ENCODE data around the gene SHANK1. TPM values are rescaled to one million over a fixed set of nuclear protein-coding genes. Genes with fewer than 3 reads are reported as not detected.

Gene SHANK1
- total RNA-seq, 1 donor from 2014 or later: 0.36 TPM

DNA sequence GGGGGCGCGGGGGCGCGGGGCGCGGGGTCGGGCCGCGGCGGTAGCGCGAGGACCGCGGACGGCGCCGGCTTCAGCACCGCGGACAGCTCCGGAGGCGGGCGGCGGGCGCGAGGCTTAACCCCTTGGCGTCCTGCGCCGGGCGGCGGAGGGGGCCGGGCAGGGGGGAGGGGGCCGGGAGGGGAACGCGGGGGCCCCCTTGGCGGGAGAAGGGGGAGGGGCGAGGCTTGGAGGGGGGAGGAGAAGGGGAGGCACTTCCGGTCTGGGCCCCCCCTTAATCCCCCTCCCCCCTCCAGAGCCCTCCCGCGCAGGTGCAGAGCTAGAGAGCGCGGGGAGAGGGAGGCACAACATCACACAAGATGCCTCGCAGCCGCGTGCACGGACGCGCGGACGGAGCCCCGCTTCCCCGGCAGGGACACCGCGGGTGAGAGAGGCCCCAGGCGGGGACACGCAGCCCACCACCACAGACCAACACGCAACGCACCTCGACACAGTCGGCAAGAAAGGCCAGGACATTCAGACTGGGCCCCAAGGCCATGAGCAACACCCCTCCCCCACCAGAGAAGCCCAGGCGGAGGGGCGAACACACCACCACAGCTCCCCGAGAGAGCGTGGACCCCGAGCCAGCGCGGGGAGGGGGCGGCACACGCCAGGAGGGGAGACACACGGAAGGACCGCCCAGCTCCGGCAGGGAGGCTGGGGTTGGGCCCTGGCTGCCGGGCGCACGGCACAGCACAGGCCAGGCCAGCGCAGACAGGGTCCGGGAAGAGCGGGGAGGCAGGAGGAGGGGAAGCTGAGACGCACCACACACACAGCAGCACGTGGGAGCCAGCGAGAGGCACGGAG is 24.1 kb downstream of the SHANK1 start:
- H3K27me3 Mint-ChIP-seq: peaks cover 89% of the 10 kb centered on the region
- no peak overlapping the region for H3K27ac Mint-ChIP-seq
- no peak overlapping the region for H3K4me3 Mint-ChIP-seq (ENCODE audit: low read depth)
- H3K36me3 Mint-ChIP-seq (ENCODE audit: insufficient read depth): no peaks in the 10 kb centered on the region
- no peaks in the 10 kb centered on the region for H3K9me3 Mint-ChIP-seq (ENCODE audit: low read depth)
- no peaks in the 10 kb centered on the region for H3K4me1 Mint-ChIP-seq (ENCODE audit: low read depth)
- DNase-seq (ENCODE audit: low spot score, unreplicated experiment): peak; percentile 66
- TF ChIP-seq, protein P1, sequence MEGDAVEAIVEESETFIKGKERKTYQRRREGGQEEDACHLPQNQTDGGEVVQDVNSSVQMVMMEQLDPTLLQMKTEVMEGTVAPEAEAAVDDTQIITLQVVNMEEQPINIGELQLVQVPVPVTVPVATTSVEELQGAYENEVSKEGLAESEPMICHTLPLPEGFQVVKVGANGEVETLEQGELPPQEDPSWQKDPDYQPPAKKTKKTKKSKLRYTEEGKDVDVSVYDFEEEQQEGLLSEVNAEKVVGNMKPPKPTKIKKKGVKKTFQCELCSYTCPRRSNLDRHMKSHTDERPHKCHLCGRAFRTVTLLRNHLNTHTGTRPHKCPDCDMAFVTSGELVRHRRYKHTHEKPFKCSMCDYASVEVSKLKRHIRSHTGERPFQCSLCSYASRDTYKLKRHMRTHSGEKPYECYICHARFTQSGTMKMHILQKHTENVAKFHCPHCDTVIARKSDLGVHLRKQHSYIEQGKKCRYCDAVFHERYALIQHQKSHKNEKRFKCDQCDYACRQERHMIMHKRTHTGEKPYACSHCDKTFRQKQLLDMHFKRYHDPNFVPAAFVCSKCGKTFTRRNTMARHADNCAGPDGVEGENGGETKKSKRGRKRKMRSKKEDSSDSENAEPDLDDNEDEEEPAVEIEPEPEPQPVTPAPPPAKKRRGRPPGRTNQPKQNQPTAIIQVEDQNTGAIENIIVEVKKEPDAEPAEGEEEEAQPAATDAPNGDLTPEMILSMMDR (IDR thresholded peaks at IDR 0.05; ENCODE audit: unreplicated experiment): no peak

DNA sequence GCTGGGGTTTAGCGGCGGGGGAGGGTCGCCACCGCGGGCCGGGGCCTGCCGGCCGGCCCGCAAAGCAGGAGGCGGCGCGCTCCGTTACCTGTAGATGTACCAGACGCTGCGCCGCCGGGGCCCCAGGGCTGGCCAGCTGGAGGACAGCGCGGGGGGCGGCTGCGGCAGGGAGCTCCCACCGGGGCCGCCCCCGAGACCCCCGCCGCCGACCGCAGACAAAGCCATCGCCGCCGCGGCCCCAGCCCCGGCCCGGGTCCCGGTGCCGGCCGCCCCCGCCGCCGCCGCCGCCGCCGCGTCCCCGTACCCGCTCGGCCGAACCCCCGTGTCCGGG is 24.8 kb downstream of the SHANK1 start:
- H3K4me1 Mint-ChIP-seq (ENCODE audit: low read depth): no peaks in the 10 kb centered on the region
- H3K9me3 Mint-ChIP-seq (ENCODE audit: low read depth): no peaks in the 10 kb centered on the region
- TF ChIP-seq, protein P1 (IDR thresholded peaks at IDR 0.05; ENCODE audit: unreplicated experiment): no peak
- peaks cover 90% of the 10 kb centered on the region for H3K27me3 Mint-ChIP-seq
- H3K27ac Mint-ChIP-seq: no peak overlapping the region
- no peak overlapping the region for H3K4me3 Mint-ChIP-seq (ENCODE audit: low read depth)
- no peak for DNase-seq (ENCODE audit: low spot score, unreplicated experiment)
- H3K36me3 Mint-ChIP-seq (ENCODE audit: insufficient read depth): no peaks in the 10 kb centered on the region

DNA sequence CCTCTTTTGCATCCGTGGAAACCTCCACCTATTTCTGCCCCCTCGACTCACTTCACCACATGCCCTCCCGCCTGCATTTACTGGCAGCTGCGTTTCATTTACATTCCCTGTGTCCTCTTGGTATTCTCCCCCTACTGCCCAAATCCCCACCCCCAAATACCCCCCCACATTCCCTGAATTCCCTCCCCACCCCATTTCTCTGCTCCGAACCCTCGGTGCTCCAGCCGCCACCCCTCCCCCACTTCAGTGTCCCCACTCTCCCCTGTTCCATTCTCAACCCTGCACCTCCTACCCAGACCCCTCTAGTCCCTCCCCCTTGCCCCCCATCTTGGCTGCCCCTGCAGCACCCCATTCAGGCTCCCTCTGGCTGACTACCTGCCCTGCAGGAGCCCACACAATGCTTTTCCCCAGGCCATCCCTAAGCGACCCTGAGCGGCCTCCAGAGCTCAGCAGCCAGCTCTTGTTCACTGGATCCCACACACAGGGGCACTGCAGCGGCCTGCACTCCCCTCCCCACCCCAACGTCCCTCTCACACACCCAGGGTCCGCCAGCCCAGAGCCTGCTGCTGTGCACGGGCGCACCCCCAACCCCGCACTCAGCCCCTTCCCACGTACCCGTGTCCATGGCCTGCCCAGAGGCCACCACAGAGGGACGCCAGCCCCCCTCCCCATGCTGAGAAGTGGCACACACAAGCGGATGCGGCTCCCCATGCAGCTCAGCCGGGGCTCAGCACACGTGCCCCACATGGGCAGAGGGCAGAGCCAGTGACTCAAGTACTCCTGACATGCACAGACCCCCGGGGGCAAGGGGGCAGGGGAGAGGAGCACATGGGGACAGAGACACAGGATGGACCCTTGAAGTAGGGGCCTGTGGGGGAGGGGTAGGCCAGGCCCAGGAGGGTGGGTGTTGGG is 26.3 kb downstream of the SHANK1 start:
- Mint-ChIP-seq H3K9me3 (ENCODE audit: low read depth) (no peaks in the 10 kb centered on the region), H3K4me1 (ENCODE audit: low read depth) (no peaks in the 10 kb centered on the region), H3K27me3 (peaks cover 86% of the 10 kb centered on the region), H3K27ac (no peak overlapping the region), H3K36me3 (ENCODE audit: insufficient read depth) (no peaks in the 10 kb centered on the region), H3K4me3 (ENCODE audit: low read depth) (no peak overlapping the region)
- DNase-seq (ENCODE audit: low spot score, unreplicated experiment): no peak
- TF ChIP-seq, protein P1 (IDR thresholded peaks at IDR 0.05; ENCODE audit: unreplicated experiment): no peak

DNA sequence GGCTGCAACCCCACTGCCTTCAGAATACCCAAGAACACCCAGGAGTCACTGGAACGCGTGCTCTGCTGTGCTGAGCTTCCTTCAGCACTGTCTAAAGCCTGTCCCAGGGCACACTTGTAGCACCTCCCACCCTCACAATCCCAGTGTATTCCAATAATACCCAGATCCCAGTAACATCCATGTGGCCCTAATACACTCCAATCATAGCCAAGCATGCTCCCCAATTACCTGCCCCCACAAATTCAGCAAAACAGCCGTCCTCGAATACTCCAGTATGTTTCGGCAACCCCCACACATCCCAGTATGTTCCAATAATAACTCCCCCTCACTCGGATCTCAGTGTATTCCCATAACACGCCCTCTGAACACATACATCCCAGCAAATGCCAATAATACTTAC is 29.2 kb downstream of the SHANK1 start:
- no peaks in the 10 kb centered on the region for H3K9me3 Mint-ChIP-seq (ENCODE audit: low read depth)
- H3K4me3 Mint-ChIP-seq (ENCODE audit: low read depth): no peak overlapping the region
- DNase-seq (ENCODE audit: low spot score, unreplicated experiment): no peak
- H3K27me3 Mint-ChIP-seq: peaks cover 80% of the 10 kb centered on the region
- no peaks in the 10 kb centered on the region for H3K36me3 Mint-ChIP-seq (ENCODE audit: insufficient read depth)
- H3K27ac Mint-ChIP-seq: no peak overlapping the region
- TF ChIP-seq, protein P1 (IDR thresholded peaks at IDR 0.05; ENCODE audit: unreplicated experiment): no peak
- no peaks in the 10 kb centered on the region for H3K4me1 Mint-ChIP-seq (ENCODE audit: low read depth)

DNA sequence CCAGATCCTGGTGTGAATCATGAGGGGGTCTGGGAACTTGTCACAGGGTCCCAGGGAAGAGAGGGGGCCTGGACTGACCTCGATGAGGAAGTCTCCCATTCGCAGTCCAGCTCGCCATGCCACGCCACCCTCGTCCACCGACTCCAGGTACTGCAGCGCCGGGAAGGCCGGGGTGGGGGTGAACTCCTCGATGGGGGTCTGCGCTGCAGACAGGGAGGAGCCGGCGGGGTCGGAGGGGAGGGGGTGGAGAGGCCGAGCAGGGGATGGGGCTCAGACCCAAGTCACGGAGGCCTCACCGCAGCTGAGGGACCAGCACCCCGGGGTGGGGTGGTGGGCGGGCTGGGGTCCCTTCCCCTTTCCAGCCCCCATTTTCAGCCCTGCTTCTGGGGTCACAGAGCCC is 30.8 kb downstream of the SHANK1 start:
- no peaks in the 10 kb centered on the region for H3K9me3 Mint-ChIP-seq (ENCODE audit: low read depth)
- DNase-seq (ENCODE audit: low spot score, unreplicated experiment): no peak

More for the DNA sequence above, 30.8 kb downstream of the SHANK1 start:
- no peak overlapping the region for H3K27ac Mint-ChIP-seq
- no peak overlapping the region for H3K4me3 Mint-ChIP-seq (ENCODE audit: low read depth)
- TF ChIP-seq, protein P1 (IDR thresholded peaks at IDR 0.05; ENCODE audit: unreplicated experiment): no peak
- no peaks in the 10 kb centered on the region for H3K36me3 Mint-ChIP-seq (ENCODE audit: insufficient read depth)
- H3K4me1 Mint-ChIP-seq (ENCODE audit: low read depth): no peaks in the 10 kb centered on the region
- peaks cover 87% of the 10 kb centered on the region for H3K27me3 Mint-ChIP-seq
